SK-N-SH (cell line): ENCODE results near the gene DGCR2. TPM values are rescaled to one million over a fixed set of nuclear protein-coding genes. Genes with fewer than 3 reads are reported as not detected.

ENCODE experiments used
- CTCF ChIA-PET: fragments of 300-600, 350-600 bp; formaldehyde crosslinking; extraction: SDS; loops from one replicate; lab custom pipeline; 2021; lab: Yijun Ruan, JAX
- POLR2A ChIA-PET: fragments of 350-600 bp; sonication (Branson Sonifier 250); formaldehyde crosslinking; extraction: SDS; loops from one replicate; lab custom pipeline; 2020; ENCODE audit warnings: antibody characterized with exemption, inconsistent platforms; lab: Yijun Ruan, JAX
- DNase-seq: peaks from one replicate; pipeline ENCODE4 v3.0.0; 2012
- H2AFZ ChIP-seq: fragments of 200-600 bp; sonication (generic); 2 replicates; pipeline ENCODE4 v1.8.1; 2016; ENCODE audit warnings: antibody characterized with exemption, mild to moderate bottlenecking, low read depth
- H3F3A ChIP-seq: fragments of 200-600 bp; sonication (generic); replicated peaks from 2 replicates; pipeline ENCODE3; 2016; ENCODE audit warnings: antibody characterized with exemption, mild to moderate bottlenecking; ENCODE audit not compliant: insufficient read depth
- H3K27ac ChIP-seq, 2 experiments: fragments of 200-500 bp in 1 of 2; fragments of 200-600 bp in 1 of 2; sonication (Bioruptor generic) in 1 of 2; sonication (generic), shearing (Covaris generic) in 1 of 2; 2 replicates each; pipeline versions ENCODE4 v1.5.1 to v1.6.1; 2014 to 2016; ENCODE audit warnings: low read depth in 2 of 2, inconsistent platforms in 1 of 2, low read length in 1 of 2, mild to moderate bottlenecking in 1 of 2, mixed read lengths in 1 of 2
- H3K27me3 ChIP-seq: fragments of 200-600 bp; sonication (generic), shearing (Covaris generic); 2 replicates; pipeline ENCODE4 v1.6.1; 2016; ENCODE audit warnings: mixed run types; ENCODE audit not compliant: insufficient read depth
- H3K36me3 ChIP-seq, 2 experiments: fragments of 200-500 bp in 1 of 2; fragments of 200-600 bp in 1 of 2; sonication (Bioruptor generic) in 1 of 2; sonication (generic) in 1 of 2; replicated peaks in 1 of 2; 2 replicates each; pipeline versions ENCODE3 to v1.5.1; 2014 to 2016; ENCODE audit warnings: low read length in 1 of 2, mild to moderate bottlenecking in 1 of 2; ENCODE audit not compliant: insufficient read depth in 2 of 2, control insufficient read depth in 1 of 2
- H3K4me1 ChIP-seq, 2 experiments: fragments of 200-500 bp in 1 of 2; fragments of 200-600 bp in 1 of 2; sonication (Bioruptor generic) in 1 of 2; sonication (generic), shearing (Covaris generic) in 1 of 2; 2 replicates each; pipeline versions ENCODE4 v1.5.1 to v1.6.1; 2014 to 2016; ENCODE audit warnings: low read depth in 1 of 2, low read length in 1 of 2, mixed run types in 1 of 2; ENCODE audit not compliant: insufficient read depth in 2 of 2, control insufficient read depth in 1 of 2
- H3K4me2 ChIP-seq: fragments of 200-600 bp; sonication (generic), shearing (Covaris generic); 2 replicates; pipeline ENCODE4 v1.6.1; 2017; ENCODE audit warnings: mixed run types
- H3K4me3 ChIP-seq, 2 experiments: fragments of 200-500 bp in 1 of 2; fragments of 200-600 bp in 1 of 2; sonication (Bioruptor generic) in 1 of 2; sonication (generic), shearing (Covaris generic) in 1 of 2; 2 replicates each; pipeline versions ENCODE4 v1.5.1 to v1.8.1; 2014 to 2016; ENCODE audit warnings: low read depth in 2 of 2, inconsistent platforms in 1 of 2, low read length in 1 of 2, mild to moderate bottlenecking in 1 of 2, mixed read lengths in 1 of 2, moderate library complexity in 1 of 2
- H3K79me2 ChIP-seq: fragments of 200-600 bp; sonication (generic); 2 replicates; pipeline ENCODE4 v1.8.1; 2017; ENCODE audit warnings: mild to moderate bottlenecking; ENCODE audit not compliant: insufficient read depth
- H3K9ac ChIP-seq: fragments of 200-600 bp; sonication (generic); 2 replicates; pipeline ENCODE4 v1.6.1; 2017; ENCODE audit warnings: mixed run types
- H3K9me2 ChIP-seq: fragments of 200-600 bp; sonication (generic); 2 replicates; pipeline ENCODE4 v1.6.1; 2017; ENCODE audit warnings: mixed run types
- H3K9me3 ChIP-seq: fragments of 200-600 bp; sonication (generic); 2 replicates; pipeline ENCODE4 v1.6.1; 2017; ENCODE audit warnings: mixed run types, mild to moderate bottlenecking, moderate library complexity
- H4K20me1 ChIP-seq: fragments of 200-600 bp; sonication (generic); 2 replicates; pipeline ENCODE4 v1.6.1; 2017; ENCODE audit warnings: mild to moderate bottlenecking, mixed run types; ENCODE audit not compliant: insufficient read depth
- ELF1 ChIP-seq: IDR thresholded peaks from 2 replicates; pipeline ENCODE4 v1.4.0; 2012
- EP300 ChIP-seq, 2 experiments: IDR thresholded peaks; 2 replicates each; pipeline versions ENCODE4 v1.4.0 to v1.6.1; 2012; ENCODE audit warnings: borderline replicate concordance in 1 of 2, low read depth in 1 of 2, low read length in 1 of 2
- EZH2phosphoT487 ChIP-seq: fragments of 200-600 bp; sonication (generic); IDR thresholded peaks from 2 replicates; pipeline ENCODE4 v1.6.1; 2017; ENCODE audit warnings: low read depth, mixed run types, mild to moderate bottlenecking, antibody characterized with exemption, moderate library complexity, borderline replicate concordance
- FOSL2 ChIP-seq: IDR thresholded peaks from 2 replicates; pipeline ENCODE4 v1.4.0; 2012; ENCODE audit warnings: low read depth, mild to moderate bottlenecking, moderate library complexity, borderline replicate concordance
- GABPA ChIP-seq: IDR thresholded peaks from 2 replicates; pipeline ENCODE4 v1.4.0; 2012; ENCODE audit warnings: low read depth, mild to moderate bottlenecking
- IRF3 ChIP-seq: fragments of 150-350 bp; IDR thresholded peaks from 2 replicates; pipeline ENCODE4 v1.6.1; 2016; ENCODE audit warnings: mild to moderate bottlenecking, low read depth, low read length
- JUND ChIP-seq: IDR thresholded peaks from 2 replicates; pipeline ENCODE4 v1.4.0; 2012
- MAX ChIP-seq: IDR thresholded peaks from 2 replicates; pipeline ENCODE4 v1.4.0; 2012; ENCODE audit warnings: low read depth
- MXI1 ChIP-seq: IDR thresholded peaks from 2 replicates; pipeline ENCODE4 v1.6.1; 2012; ENCODE audit warnings: mild to moderate bottlenecking, low read depth, low read length, improper control_type of control experiment
- NFIC ChIP-seq: IDR thresholded peaks from 2 replicates; pipeline ENCODE4 v1.4.0; 2012; ENCODE audit warnings: borderline replicate concordance
- RFX5 ChIP-seq: IDR thresholded peaks from 2 replicates; pipeline ENCODE4 v1.6.1; 2012; ENCODE audit warnings: mild to moderate bottlenecking, improper control_type of control experiment, low read length
- SMC3 ChIP-seq: IDR thresholded peaks from 2 replicates; pipeline ENCODE4 v1.6.1; 2012; ENCODE audit warnings: low read depth, low read length, improper control_type of control experiment
- TCF12 ChIP-seq: IDR thresholded peaks from 2 replicates; pipeline ENCODE4 v1.4.0; 2012
- TEAD4 ChIP-seq: IDR thresholded peaks from 2 replicates; pipeline ENCODE4 v1.4.0; 2012; ENCODE audit warnings: mild to moderate bottlenecking, borderline replicate concordance; ENCODE audit not compliant: insufficient read depth
- YY1 ChIP-seq: IDR thresholded peaks from 2 replicates; pipeline ENCODE4 v1.4.0; 2012; ENCODE audit warnings: low read depth, mild to moderate bottlenecking
- WGBS: methylation state at CpG from one replicate; pipeline ENCODE4 v1.1.6; 2017; ENCODE audit warnings: low lambda C conversion rate; 5-methylcytosine and 5-hydroxymethylcytosine counted together
- polyA plus RNA-seq, 3 experiments: library from polyadenylated mRNA; depleted of rRNA; stranded (reverse); fragments of >200 nt; gene quantifications; 2 replicates each; pipeline ENCODE4 v1.2.3, GENCODE V29; 2012
- TF ChIP-seq, protein P1 (sequence below): fragments of 200-600 bp; sonication (generic); IDR thresholded peaks from 2 replicates; pipeline ENCODE4 v1.6.1; 2017; ENCODE audit warnings: antibody characterized with exemption, mild to moderate bottlenecking, moderate library complexity

The DGCR2 gene
- polyA plus RNA-seq, 1 of the 3 experiments (the other 2 are of a cell fraction) = 30.4 TPM

GRCh38 chr22:19061471-19062138 is 60.6 kb downstream of the DGCR2 start:
- Histone ChIP-seq H3K4me1 (no peaks in the 10 kb centered on the region), H4K20me1 (peaks cover 12% of the 10 kb centered on the region), H3K9me3 (no peaks in the 10 kb centered on the region), H3K79me2 (peaks cover 4% of the 10 kb centered on the region; the same call in 1 of the 2 replicates), H3K4me2 (no peak overlapping the region), H3K36me3 (peaks cover 5 to 50% of the 10 kb centered on the region in 2 experiments), H3K27me3 (no peaks in the 10 kb centered on the region), H3K4me3 (no peak overlapping the region), H3F3A (peaks cover 3% of the 10 kb centered on the region), H3K27ac (no peak overlapping the region), H2AFZ (no peak overlapping the region), H3K9me2 (no peaks in the 10 kb centered on the region), H3K9ac (no peak overlapping the region)
- WGBS = 97% methylated on average over 6 of the region's 6 CpGs
- POLR2A ChIA-PET = no interaction called here
- no peak for DNase-seq
- TF ChIP-seq YY1 = no peak
- no peak for TF ChIP-seq SMC3
- TF ChIP-seq MXI1 = no peak
- no peak for TF ChIP-seq EP300 (IDR thresholded peaks at IDR 0.05; ENCODE audit: borderline replicate concordance in 1 of 2, low read depth in 1 of 2, low read length in 1 of 2)
- TF ChIP-seq JUND = no peak
- TF ChIP-seq TEAD4 = no peak
- no peak for TF ChIP-seq ELF1
- no peak for TF ChIP-seq EZH2phosphoT487
- no peak for TF ChIP-seq IRF3
- TF ChIP-seq, protein P1, sequence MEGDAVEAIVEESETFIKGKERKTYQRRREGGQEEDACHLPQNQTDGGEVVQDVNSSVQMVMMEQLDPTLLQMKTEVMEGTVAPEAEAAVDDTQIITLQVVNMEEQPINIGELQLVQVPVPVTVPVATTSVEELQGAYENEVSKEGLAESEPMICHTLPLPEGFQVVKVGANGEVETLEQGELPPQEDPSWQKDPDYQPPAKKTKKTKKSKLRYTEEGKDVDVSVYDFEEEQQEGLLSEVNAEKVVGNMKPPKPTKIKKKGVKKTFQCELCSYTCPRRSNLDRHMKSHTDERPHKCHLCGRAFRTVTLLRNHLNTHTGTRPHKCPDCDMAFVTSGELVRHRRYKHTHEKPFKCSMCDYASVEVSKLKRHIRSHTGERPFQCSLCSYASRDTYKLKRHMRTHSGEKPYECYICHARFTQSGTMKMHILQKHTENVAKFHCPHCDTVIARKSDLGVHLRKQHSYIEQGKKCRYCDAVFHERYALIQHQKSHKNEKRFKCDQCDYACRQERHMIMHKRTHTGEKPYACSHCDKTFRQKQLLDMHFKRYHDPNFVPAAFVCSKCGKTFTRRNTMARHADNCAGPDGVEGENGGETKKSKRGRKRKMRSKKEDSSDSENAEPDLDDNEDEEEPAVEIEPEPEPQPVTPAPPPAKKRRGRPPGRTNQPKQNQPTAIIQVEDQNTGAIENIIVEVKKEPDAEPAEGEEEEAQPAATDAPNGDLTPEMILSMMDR = no peak
- no peak for TF ChIP-seq NFIC
- TF ChIP-seq RFX5 = no peak
- CTCF ChIA-PET = interaction anchor here (0.7 kb wide), 1 partner anchor 49 kb away, joined by 3 read pairs; no protein-coding TSS in a partner anchor

- no peak overlapping the region for H3K4me3 ChIP-seq
- 89% methylated on average over 12 of the region's 15 CpGs for WGBS
- POLR2A ChIA-PET = no interaction called here
- no peaks in the 10 kb centered on the region for H3K27me3 ChIP-seq
- H3K9me2 ChIP-seq = no peaks in the 10 kb centered on the region
- H3K4me1 ChIP-seq = no peaks in the 10 kb centered on the region
- H3K9me3 ChIP-seq = no peaks in the 10 kb centered on the region
- H2AFZ ChIP-seq = no peak overlapping the region
- peaks cover 2% of the 10 kb centered on the region; the same call in 1 of the 2 replicates for H4K20me1 ChIP-seq
- CTCF ChIA-PET = interaction anchor here (0.7 kb wide), 1 partner anchor 47 kb away, joined by 3 read pairs; no protein-coding TSS in a partner anchor
- H3F3A ChIP-seq = no peaks in the 10 kb centered on the region
- TF ChIP-seq MAX (no peak), GABPA (no peak), TCF12 (no peak), FOSL2 (no peak)
- no peak for DNase-seq
- H3K27ac ChIP-seq = no peak overlapping the region
- H3K36me3 ChIP-seq = peaks cover under 1 to 49% of the 10 kb centered on the region in 2 experiments
- no peak overlapping the region for H3K4me2 ChIP-seq
- H3K9ac ChIP-seq = no peak overlapping the region
- H3K79me2 ChIP-seq = no peaks in the 10 kb centered on the region
Observed at GRCh38 chr22:19060356-19061009, 61.7 kb downstream of the DGCR2 start.
